SK-N-SH (cell line): ENCODE data around the gene GNAS-AS1.

Experiments
- EP300 ChIP-seq, 2 experiments: IDR thresholded peaks; 2 replicates each; pipeline versions ENCODE4 v1.4.0 to v1.6.1; 2012; ENCODE audit warnings: borderline replicate concordance in 1 of 2, low read depth in 1 of 2, low read length in 1 of 2
- SMC3 ChIP-seq: IDR thresholded peaks from 2 replicates; pipeline ENCODE4 v1.6.1; 2012; ENCODE audit warnings: low read depth, low read length, improper control_type of control experiment
- TAF1 ChIP-seq: IDR thresholded peaks from 2 replicates; pipeline ENCODE4 v1.6.1; 2012; ENCODE audit warnings: low read depth, mild to moderate bottlenecking, low read length, moderate library complexity, borderline replicate concordance
- TCF12 ChIP-seq: IDR thresholded peaks from 2 replicates; pipeline ENCODE4 v1.4.0; 2012
- TF ChIP-seq, protein P1 (sequence below): fragments of 200-600 bp; sonication (generic); IDR thresholded peaks from 2 replicates; pipeline ENCODE4 v1.6.1; 2017; ENCODE audit warnings: antibody characterized with exemption, mild to moderate bottlenecking, moderate library complexity

GRCh38 chr20:58824843-58825242 is 25.9 kb downstream of the GNAS-AS1 start:
- TF ChIP-seq TAF1 = no peak
- TF ChIP-seq TCF12 = no peak
- TF ChIP-seq, protein P1, sequence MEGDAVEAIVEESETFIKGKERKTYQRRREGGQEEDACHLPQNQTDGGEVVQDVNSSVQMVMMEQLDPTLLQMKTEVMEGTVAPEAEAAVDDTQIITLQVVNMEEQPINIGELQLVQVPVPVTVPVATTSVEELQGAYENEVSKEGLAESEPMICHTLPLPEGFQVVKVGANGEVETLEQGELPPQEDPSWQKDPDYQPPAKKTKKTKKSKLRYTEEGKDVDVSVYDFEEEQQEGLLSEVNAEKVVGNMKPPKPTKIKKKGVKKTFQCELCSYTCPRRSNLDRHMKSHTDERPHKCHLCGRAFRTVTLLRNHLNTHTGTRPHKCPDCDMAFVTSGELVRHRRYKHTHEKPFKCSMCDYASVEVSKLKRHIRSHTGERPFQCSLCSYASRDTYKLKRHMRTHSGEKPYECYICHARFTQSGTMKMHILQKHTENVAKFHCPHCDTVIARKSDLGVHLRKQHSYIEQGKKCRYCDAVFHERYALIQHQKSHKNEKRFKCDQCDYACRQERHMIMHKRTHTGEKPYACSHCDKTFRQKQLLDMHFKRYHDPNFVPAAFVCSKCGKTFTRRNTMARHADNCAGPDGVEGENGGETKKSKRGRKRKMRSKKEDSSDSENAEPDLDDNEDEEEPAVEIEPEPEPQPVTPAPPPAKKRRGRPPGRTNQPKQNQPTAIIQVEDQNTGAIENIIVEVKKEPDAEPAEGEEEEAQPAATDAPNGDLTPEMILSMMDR = no peak
- no peak for TF ChIP-seq EP300 (IDR thresholded peaks at IDR 0.05; ENCODE audit: borderline replicate concordance in 1 of 2, low read depth in 1 of 2, low read length in 1 of 2)
- TF ChIP-seq SMC3 = no peak
